ENCODE results near the gene LYL1.
A peak's percentile ranks its signal among the peaks of the same experiment; 100 is the strongest.

LYL1 gene

GRCh38 chr19:13130886-13131490 is 28.3 kb upstream of the LYL1 start:
- no peak for DNase-seq

DNA sequence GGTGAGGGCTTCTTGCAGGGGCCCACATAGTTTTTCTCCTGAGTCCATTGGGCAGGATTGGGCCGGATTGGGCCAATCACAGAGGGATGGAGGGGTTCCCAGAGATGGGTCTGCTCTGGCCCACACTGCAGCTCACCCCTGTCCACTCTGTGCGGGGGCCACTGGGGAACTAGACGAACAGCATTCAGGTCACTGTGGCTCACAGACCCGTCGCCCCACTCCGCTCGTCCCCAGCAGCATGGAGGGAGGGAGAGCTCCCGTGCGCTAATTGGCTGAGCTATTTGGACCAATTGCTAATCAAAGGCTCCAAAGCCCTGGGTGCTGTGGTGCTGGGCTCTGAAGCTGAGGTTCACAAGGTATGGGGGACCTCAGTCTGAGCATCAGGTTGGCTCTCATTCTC is 26.7 kb upstream of the LYL1 start:
- DNase-seq = no peak

- DNase-seq = no peak
Measured at GRCh38 chr19:13128583-13128982, 25.9 kb upstream of the LYL1 start.

DNA sequence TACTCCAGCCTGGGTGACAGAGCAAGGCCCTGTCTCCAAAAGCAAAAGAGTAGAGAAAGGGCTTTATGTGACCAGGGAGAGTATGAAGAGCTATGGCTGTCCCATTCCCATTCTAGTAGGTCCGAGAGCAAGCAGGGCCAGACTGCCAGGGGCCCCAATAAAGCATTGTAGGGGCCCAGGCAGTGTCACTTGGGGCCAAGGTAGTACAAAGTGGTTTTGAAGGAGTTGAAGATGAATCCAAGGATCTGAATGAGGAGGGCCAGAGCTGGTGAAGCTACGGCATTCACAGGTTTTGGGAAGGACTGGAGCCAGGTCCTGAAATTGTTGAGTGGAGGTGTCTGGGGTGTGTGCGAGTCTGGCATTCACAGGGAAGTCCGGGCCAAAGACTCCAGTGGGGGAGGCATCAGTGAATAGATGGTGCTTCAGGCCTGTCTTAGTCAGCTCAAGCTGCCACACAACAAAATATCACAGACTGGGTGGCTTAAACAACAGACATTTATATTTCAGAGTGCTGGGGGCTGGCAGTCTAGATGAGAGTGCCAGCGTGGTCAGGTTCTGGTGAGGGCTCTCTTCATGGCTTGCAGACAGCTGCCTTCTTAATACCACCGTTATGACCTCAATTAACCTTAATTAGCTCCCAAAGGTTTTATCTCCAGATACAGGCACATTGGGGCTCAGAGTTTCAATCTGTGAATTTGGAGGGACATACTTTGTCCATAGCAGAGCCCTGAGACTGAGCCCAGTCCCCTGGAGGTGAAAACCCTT is 25.3 kb upstream of the LYL1 start:
- no peak for DNase-seq

DNA sequence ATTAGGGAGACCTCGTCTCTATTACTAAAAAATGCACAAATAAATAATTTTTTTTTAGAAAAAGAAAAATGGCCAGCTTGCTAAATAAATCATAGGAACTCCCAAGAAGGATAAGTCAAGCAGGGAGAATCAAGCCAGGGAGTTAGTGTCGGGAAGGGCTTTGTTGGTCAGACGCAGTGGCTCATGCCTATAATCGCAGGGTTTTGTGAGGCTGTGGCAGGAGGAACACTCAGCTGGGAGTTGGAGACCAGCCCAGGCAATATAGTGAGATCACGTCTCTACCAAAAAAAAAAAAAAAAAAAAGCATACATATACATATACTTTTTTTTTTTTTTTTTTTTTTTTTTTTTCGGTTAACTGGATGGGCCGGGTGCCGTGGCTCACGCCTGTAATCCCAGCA is 24.4 kb upstream of the LYL1 start:
- DNase-seq = no peak

DNA sequence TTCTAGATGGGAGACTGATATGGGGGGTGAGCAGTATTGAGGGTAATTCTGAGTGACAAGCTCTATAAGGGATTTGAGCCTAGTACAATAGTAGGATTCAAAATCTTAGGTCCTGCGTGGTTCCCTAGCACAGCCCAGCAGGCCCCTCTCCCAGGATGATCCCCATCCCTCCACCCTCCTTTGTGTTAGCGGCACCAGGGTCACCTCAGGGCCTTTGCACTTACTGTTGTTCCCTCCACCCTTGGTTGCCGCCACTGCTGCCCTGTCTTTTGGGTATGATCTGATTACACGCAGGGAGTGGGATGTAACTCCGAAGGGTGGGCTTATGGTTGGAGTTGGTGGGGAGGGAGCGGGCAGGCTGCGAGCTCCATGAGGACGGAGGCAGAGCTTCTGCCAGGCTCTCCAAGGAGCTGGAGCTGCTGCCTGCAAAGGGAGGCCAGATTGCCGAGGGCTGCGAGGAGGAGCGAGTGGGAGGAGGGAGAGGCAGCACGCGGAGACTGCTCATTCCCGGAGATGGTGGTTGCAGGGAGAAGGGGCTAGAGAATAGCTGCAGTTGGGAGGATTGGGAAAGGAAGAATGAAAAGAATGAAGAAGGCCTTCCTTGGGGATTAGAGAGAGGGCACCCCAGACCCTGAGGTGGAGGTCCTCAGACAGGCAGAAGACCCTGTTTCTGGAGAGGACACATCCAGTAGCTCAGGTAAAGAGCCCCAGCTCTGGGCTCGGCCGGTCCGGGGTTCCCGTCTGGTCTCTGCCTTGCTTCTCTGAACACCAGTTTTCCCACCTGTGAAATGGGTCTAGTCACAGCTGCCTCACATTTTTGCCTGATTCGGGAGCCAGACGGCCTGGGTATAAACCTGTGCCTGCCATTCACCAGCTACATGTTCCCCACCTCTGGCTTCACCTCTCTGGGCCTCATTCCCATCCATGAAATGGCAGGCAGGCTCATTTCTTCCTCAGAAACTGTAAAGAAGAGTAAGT is 20.6 kb upstream of the LYL1 start:
- DNase-seq = no peak

DNA sequence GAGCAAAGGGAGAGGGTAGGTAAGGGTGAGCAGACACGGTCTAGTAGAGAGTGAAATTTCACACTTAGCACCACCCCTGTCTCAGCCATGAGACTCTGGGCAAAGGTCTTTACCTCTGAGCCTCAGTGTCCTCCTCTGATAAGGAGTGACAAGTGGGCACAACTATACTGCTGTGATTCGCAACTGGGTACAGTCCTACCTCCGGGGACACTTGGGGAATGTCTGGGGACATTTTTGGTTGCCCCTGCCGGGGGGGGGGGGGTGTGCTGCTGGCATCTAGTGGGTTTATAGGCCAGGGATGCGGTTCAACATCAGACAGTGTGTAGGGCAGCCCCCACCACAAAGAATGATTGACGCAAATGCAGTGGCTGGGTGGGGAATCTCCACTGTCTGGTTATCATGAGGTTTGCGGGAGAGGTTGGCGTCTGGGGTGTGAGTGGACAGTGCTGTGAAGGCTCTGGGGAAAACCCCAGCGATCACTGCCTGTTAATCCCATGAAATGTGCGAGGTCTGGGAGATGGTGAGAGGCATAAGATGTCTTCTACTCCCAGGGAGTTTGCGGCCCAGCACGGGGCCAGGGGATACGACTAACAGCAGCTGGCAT is 19.7 kb upstream of the LYL1 start:
- no peak for DNase-seq

DNA sequence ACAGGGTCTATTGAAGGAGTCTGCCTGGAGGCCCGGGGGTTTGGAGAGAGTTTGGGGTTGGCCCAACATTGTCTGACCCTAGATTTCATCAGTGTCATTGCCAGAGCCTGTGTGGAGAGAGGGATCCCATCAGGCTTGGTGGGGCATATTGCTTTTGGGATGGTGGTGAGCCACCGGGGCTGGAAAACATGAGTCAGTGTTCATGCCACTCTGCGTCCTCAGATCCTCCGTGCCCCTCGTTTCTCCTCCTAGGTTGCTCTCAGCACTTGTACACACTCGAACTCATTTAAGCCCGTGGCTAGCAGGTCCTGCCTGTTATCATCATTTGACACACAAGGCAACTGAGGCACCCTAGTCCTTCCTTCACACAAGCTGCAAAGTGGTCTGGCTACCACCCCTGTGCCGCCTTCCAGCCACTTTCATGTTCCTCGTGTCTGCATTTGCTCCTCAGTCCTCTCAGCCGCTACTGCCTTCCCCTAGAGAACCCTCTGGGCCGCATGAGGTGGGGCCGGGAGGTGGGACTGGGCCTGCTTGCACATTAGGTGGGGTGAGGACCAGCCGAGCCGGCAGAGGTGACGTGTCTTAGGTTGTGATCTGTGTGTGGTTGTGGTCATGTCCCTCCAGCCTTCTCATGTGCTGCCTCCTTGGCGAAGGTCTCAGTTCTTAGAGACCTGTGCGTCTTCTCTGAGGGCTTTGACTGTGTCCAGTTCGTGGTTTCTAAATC is 19.1 kb upstream of the LYL1 start:
- no peak for DNase-seq

DNA sequence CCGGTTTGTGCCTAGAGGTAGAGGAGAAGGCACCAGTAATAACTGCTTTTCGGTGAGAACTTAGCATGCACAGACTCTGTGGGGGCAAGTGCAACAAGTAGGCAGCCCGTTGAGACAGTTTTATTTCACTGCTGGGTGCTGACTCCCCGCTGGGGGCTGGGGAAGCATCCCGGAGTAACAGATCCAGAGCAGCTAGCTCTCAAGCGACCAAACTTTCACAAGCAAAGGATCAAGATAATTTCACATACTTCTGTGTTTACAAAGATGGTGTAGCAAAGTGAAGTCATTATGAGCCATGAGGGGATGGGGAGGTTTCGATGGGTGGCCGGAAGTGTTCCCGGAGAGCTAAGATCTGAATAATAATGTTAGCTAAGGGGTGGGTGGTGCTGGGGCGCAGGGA is 18.2 kb upstream of the LYL1 start:
- no peak for DNase-seq

- DNase-seq = no peak
Measured at GRCh38 chr19:13120031-13120430, 17.4 kb upstream of the LYL1 start.

GRCh38 chr19:13119627-13120026 is 17.0 kb upstream of the LYL1 start:
- no peak for DNase-seq

GRCh38 chr19:13118424-13119193 is 16.0 kb upstream of the LYL1 start:
- peak; percentile 51 for DNase-seq

GRCh38 chr19:13117772-13118423 is 15.2 kb upstream of the LYL1 start, which contains the start of gene NACC1:
TSS of gene NACC1 (plus strand) at chr19:13118264. CDS start at chr19:13135208, 16,944 bp downstream.
- peak; percentile 70 for DNase-seq

DNA sequence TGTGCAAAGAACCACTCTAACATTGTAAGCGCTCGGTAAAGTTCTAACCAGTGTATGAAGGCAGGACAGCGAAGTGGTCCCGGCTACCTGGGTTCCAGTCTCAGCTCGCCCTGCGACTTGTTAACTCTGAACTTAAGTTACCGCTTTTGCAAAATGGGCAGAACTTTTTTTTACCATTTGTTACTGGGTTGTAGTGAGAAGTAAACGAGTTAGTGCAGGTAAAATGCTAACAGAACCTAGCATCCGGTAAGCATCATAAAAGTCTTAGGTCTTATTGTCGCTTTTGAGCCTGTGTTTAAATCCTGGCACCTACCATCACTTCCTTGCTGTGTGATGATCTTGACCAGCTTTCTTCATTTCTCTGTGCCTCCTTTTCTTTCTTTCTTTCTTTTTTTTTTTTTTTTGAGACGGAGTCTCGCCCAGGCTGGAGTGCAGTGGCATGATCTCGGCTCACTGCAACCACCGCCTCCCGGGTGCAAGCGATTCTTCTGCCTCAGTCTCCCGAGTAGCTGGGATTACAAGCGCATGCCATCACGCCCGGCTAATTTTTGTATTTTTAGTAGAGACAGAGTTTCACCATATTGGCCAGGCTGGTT is 14.6 kb upstream of the LYL1 start:
- DNase-seq = no peak

DNA sequence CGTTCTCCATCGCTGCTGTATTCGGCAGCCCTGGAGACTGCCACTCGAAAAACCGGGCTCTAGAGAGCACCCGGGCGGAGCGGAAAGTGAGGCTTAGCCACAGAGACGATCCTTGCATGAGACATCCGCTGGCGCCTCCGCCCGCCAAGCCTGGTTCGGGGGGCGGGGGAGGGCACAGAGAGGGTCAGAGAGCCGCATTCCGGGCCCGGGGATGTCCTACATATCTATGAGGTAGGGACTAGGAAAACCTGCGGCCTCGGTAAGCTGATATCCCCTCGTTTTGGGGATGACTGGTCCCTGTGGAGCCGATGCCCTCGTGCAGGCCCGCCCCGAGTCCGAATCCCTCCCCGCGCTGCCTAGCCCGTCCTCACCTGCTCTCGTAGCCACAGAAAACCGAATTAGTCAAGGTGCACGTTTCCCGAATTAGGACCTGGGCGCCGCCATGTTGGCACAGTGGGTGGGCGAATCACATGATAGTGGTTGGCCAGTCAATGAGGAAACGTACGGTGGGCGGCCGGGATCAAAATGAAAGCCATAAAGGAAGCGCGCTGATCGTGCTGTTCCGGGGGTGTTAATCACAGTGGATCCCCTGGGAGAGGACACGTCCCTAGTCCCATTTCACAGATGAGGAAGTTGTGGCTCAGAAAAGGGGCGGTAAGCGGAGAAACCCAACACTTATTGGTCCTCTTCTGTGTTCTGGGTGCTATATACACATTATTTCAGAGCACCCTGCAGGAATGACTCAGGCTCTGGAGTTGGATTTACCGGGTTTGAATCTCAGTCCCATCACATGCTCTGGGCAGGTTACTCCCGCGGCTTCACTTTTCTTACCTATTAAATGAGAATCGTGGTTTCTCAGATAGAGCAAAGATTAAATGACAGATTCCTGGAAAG is 13.9 kb upstream of the LYL1 start, which contains the start of gene TRMT1:
Gene TRMT1, minus strand, starts transcription at position 459 of the 894 bp plus-strand sequence. Its CDS starts 341 bp downstream, at position 118.
- peak; percentile 81 for DNase-seq

GRCh38 chr19:13115936-13116281 is 13.3 kb upstream of the LYL1 start:
- DNase-seq = no peak

DNA sequence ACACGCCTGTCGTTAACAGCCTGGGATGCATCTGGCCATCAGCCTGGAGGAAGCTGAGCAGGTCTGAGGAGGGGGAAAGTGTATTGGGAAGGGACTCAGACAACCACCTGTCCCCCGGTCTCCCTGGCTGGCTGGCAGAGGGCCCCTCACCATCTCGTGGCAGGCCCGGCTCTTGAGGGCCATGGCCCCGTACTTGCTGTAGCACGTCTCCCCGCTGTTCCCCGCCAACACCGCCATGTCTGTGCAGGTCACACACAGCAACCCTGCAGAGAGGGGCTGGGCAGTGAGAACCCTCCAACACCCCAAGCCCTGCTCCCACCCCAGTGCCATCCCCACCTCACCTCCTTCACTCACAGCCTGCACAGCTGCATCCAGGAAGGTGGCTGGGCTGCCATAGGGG is 9.9 kb upstream of the LYL1 start:
- DNase-seq = no peak

DNA sequence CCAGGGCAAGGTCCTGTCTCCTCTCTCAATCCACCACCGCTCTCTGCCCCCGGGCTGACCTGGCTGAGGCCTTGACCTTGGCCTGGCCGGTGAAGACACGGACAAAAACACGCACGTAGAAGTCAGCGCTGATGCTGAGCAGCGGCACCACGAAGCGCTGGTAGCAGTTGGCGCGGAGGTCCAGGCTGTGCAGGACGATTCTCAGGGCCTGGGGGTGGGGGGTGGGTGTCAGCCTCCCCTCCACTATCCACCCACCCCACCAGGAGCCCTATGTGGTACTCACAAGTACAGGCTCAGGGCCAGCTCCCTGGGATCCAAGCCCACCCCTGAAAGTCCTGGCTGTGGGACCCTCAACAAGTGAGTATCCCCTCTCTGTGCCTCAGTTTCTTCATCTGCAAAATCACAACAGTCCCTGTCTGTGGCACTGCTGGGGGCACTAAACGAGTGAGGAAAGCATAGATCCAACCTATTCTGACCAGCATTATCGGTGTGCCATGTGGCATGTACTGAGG is 7.5 kb upstream of the LYL1 start:
- no peak for DNase-seq
